H1 (cell line): Measurements from ENCODE around the gene HMGB3. TPM values are rescaled to one million over a fixed set of nuclear protein-coding genes. Genes with fewer than 3 reads are reported as not detected.

Experiments
- CTCF ChIA-PET: fragments of 300-600 bp; sonication (Branson Sonifier 250); formaldehyde crosslinking; loops from one replicate; lab custom pipeline; 2021; ENCODE audit not compliant: partially characterized antibody; lab: Charles Lee
- POLR2A ChIA-PET: fragments of 300-600 bp; sonication (Branson Sonifier 250); formaldehyde crosslinking; loops from one replicate; lab custom pipeline; 2021; ENCODE audit warnings: inconsistent platforms; ENCODE audit not compliant: partially characterized antibody; lab: Charles Lee
- DNase-seq, 2 experiments: peaks; one replicate each; pipeline versions ENCODE4 v3.0.0 to v3.0.0-alpha.2; 2010 to 2022; ENCODE audit warnings: low spot score in 2 of 2, low read depth in 1 of 2, mixed read lengths in 1 of 2
- FAIRE-seq: peaks from 2 replicates; lab custom pipeline; 2011; peaks lifted over from hg19 to GRCh38; lab: Jason Lieb, UNC
- H2AFZ ChIP-seq: 2 replicates; pipeline ENCODE4 v1.8.1; 2012; ENCODE audit warnings: low read length, inconsistent platforms
- H2AK5ac ChIP-seq: 2 replicates; pipeline ENCODE4 v1.6.1; 2013; ENCODE audit warnings: low read depth, low read length
- H2BK120ac ChIP-seq: replicated peaks from 2 replicates; pipeline ENCODE3; 2013; ENCODE audit warnings: low read depth, low read length, inconsistent platforms
- H2BK12ac ChIP-seq: 2 replicates; pipeline ENCODE4 v1.6.1; 2013; ENCODE audit warnings: low read depth, low read length
- H2BK15ac ChIP-seq: 2 replicates; pipeline ENCODE4 v1.6.1; 2013; ENCODE audit warnings: low read length
- H2BK20ac ChIP-seq: 2 replicates; pipeline ENCODE4 v1.6.1; 2013; ENCODE audit warnings: low read length
- H2BK5ac ChIP-seq: 2 replicates; pipeline ENCODE4 v1.6.1; 2013; ENCODE audit warnings: low read depth, low read length
- H3K14ac ChIP-seq: 2 replicates; pipeline ENCODE4 v1.6.1; 2013; ENCODE audit warnings: inconsistent platforms; ENCODE audit not compliant: insufficient read length
- H3K18ac ChIP-seq: 2 replicates; pipeline ENCODE4 v1.6.1; 2013; ENCODE audit warnings: low read length; ENCODE audit errors: extremely low read depth
- H3K23ac ChIP-seq: 2 replicates; pipeline ENCODE4 v1.6.1; 2013; ENCODE audit warnings: inconsistent platforms; ENCODE audit not compliant: insufficient read length
- H3K23me2 ChIP-seq: 2 replicates; pipeline ENCODE4 v1.6.1; 2013; ENCODE audit warnings: low read depth, low read length
- H3K27ac ChIP-seq: 2 replicates; pipeline ENCODE4 v1.6.1; 2011; ENCODE audit warnings: low read depth, low read length, inconsistent platforms
- H3K27me3 ChIP-seq, 4 experiments: replicated peaks in 1 of 4; 1 replicate in 1 of 4; 2 replicates in 3 of 4; pipeline versions ENCODE4 v1.6.1 to v1.8.1; 2011 to 2013; ENCODE audit warnings: low read length in 3 of 4, mild to moderate bottlenecking in 3 of 4, inconsistent platforms in 2 of 4, mixed read lengths in 2 of 4, moderate library complexity in 1 of 4; ENCODE audit not compliant: control insufficient read depth in 3 of 4, insufficient read depth in 3 of 4; ENCODE audit errors: extremely low read depth in 1 of 4
- H3K36me3 ChIP-seq, 4 experiments: 2 replicates each; pipeline versions ENCODE4 v1.6.1 to v1.8.1; 2011 to 2013; ENCODE audit warnings: mild to moderate bottlenecking in 4 of 4, low read length in 3 of 4, moderate library complexity in 2 of 4, control low read depth in 1 of 4, inconsistent platforms in 1 of 4; ENCODE audit not compliant: insufficient read depth in 4 of 4, control insufficient read depth in 2 of 4
- H3K4ac ChIP-seq: replicated peaks from 2 replicates; pipeline ENCODE3; 2013; ENCODE audit warnings: low read length, low read depth, mixed read lengths, inconsistent platforms; ENCODE audit not compliant: insufficient read length
- H3K4me1 ChIP-seq, 4 experiments: replicated peaks in 1 of 4; 1 replicate in 1 of 4; 2 replicates in 3 of 4; pipeline versions ENCODE4 v1.6.1 to v1.8.1; 2011 to 2013; ENCODE audit warnings: low read length in 3 of 4, inconsistent platforms in 2 of 4, mixed read lengths in 1 of 4; ENCODE audit not compliant: insufficient read depth in 4 of 4, control insufficient read depth in 3 of 4
- H3K4me2 ChIP-seq, 2 experiments: 2 replicates each; pipeline versions ENCODE4 v1.6.1 to v1.8.1; 2011 to 2013; ENCODE audit warnings: low read depth in 2 of 2, low read length in 2 of 2, control low read depth in 1 of 2, inconsistent platforms in 1 of 2, mild to moderate bottlenecking in 1 of 2; ENCODE audit not compliant: insufficient read depth in 1 of 2
- H3K4me3 ChIP-seq, 4 experiments: fragments of 200-600, 300-600 bp in 1 of 4; sonication (generic), shearing (Covaris generic), sonication (Bioruptor Twin) in 1 of 4; 2 replicates each; pipeline versions ENCODE4 v1.5.1 to v1.8.1; 2011 to 2016; ENCODE audit warnings: low read length in 4 of 4, low read depth in 3 of 4, control low read depth in 2 of 4, inconsistent platforms in 2 of 4, mild to moderate bottlenecking in 2 of 4, mixed read lengths in 1 of 4, moderate library complexity in 1 of 4; ENCODE audit not compliant: insufficient read depth in 2 of 4; ENCODE audit errors: extremely low read depth in 1 of 4
- H3K56ac ChIP-seq: replicated peaks from 2 replicates; pipeline ENCODE3; 2013; ENCODE audit warnings: low read depth, mild to moderate bottlenecking, mixed read lengths, low read length, inconsistent platforms; ENCODE audit not compliant: insufficient read length
- H3K79me1 ChIP-seq: 2 replicates; pipeline ENCODE4 v1.6.1; 2013; ENCODE audit warnings: low read depth, low read length, control low read depth
- H3K79me2 ChIP-seq, 2 experiments: 2 replicates each; pipeline versions ENCODE4 v1.6.1 to v1.8.1; 2012 to 2013; ENCODE audit warnings: low read length in 2 of 2, mild to moderate bottlenecking in 2 of 2, inconsistent platforms in 1 of 2; ENCODE audit not compliant: insufficient read depth in 2 of 2, control insufficient read depth in 1 of 2
- H3K9ac ChIP-seq, 4 experiments: replicated peaks in 1 of 4; 1 replicate in 1 of 4; 2 replicates in 3 of 4; pipeline versions ENCODE4 v1.6.1 to v1.8.1; 2011 to 2013; ENCODE audit warnings: low read depth in 3 of 4, low read length in 3 of 4, control low read depth in 2 of 4, mild to moderate bottlenecking in 2 of 4, moderate library complexity in 2 of 4, inconsistent platforms in 1 of 4; ENCODE audit errors: extremely low read depth in 1 of 4
- H3K9me3 ChIP-seq, 2 experiments: 2 replicates each; pipeline versions ENCODE4 v1.6.1 to v1.8.1; 2012 to 2013; ENCODE audit warnings: mild to moderate bottlenecking in 2 of 2, moderate library complexity in 2 of 2, control low read depth in 1 of 2, inconsistent platforms in 1 of 2, low read depth in 1 of 2, low read length in 1 of 2, mixed read lengths in 1 of 2; ENCODE audit not compliant: insufficient read depth in 2 of 2
- H4K20me1 ChIP-seq, 2 experiments: replicated peaks in 1 of 2; 2 replicates each; pipeline versions ENCODE3 to v1.8.1; 2011 to 2013; ENCODE audit warnings: inconsistent platforms in 2 of 2, low read length in 2 of 2, mild to moderate bottlenecking in 1 of 2; ENCODE audit not compliant: insufficient read depth in 2 of 2, control insufficient read depth in 1 of 2
- H4K5ac ChIP-seq: 2 replicates; pipeline ENCODE4 v1.6.1; 2013; ENCODE audit warnings: low read length, low read depth, mixed read lengths, inconsistent platforms; ENCODE audit not compliant: insufficient read length
- H4K8ac ChIP-seq: 2 replicates; pipeline ENCODE4 v1.8.0; 2013; ENCODE audit warnings: mild to moderate bottlenecking, moderate library complexity, low read length, inconsistent platforms; ENCODE audit not compliant: insufficient read depth; ENCODE audit errors: extremely low read depth
- H4K91ac ChIP-seq: replicated peaks from 2 replicates; pipeline ENCODE3; 2013; ENCODE audit warnings: low read length, mixed read lengths, inconsistent platforms; ENCODE audit not compliant: insufficient read length
- CBX8 ChIP-seq: fragments of 300-800, 300-1000 bp; sonication (generic); IDR thresholded peaks from 2 replicates; pipeline ENCODE4 v1.7.1; 2016; ENCODE audit warnings: low read depth, low read length, borderline replicate concordance
- JUND ChIP-seq: IDR thresholded peaks from 2 replicates; pipeline ENCODE4 v1.6.1; 2011; ENCODE audit warnings: mild to moderate bottlenecking, improper control_type of control experiment, low read length
- SIN3A ChIP-seq, 2 experiments: IDR thresholded peaks in 1 of 2; conservative IDR thresholded peaks in 1 of 2; 2 replicates each; pipeline ENCODE4 v1.6.1; 2011 to 2012; ENCODE audit warnings: low read length in 2 of 2, improper control_type of control experiment in 1 of 2, low read depth in 1 of 2, mild to moderate bottlenecking in 1 of 2
- TAF1 ChIP-seq: IDR thresholded peaks from 2 replicates; pipeline ENCODE4 v1.6.1; 2011; ENCODE audit warnings: mild to moderate bottlenecking, low read depth, low read length
- WGBS, 2 experiments: shearing (Covaris generic) in 1 of 2; methylation state at CpG; one replicate each; pipeline versions ENCODE4 v1.1.6 to v1.1.7; 2013 to 2015; ENCODE audit warnings: low lambda C conversion rate in 2 of 2, mixed read lengths in 2 of 2, inconsistent platforms in 1 of 2, low coverage in 1 of 2, missing lambda C conversion rate in 1 of 2; ENCODE audit not compliant: insufficient replicate concordance in 2 of 2, insufficient coverage in 1 of 2, insufficient read length in 1 of 2; ENCODE audit errors: extremely low coverage in 1 of 2, missing lambda C conversion rate in 1 of 2; 5-methylcytosine and 5-hydroxymethylcytosine counted together
- polyA plus RNA-seq, 7 experiments: library from polyadenylated mRNA; depleted of rRNA in 3 of 7; stranded (reverse) in 5 of 7; unstranded in 2 of 7; fragments of >200 nt in 5 of 7; fragments of 200-250 nt in 2 of 7; gene quantifications; 1 replicate in 5 of 7; 2 replicates in 1 of 7; 4 replicates in 1 of 7; pipeline versions ENCODE4 v1.2.1 to v1.2.3, GENCODE V29; 2011 to 2013; ENCODE audit warnings: missing spikeins in 2 of 7, mixed read lengths in 2 of 7
- total RNA-seq: library from RNA; stranded (reverse); fragmentation: NEBNext Ultra II Directional; extraction: Animal tissue kit (Norgen Biotek cat#: 25700); gene quantifications from 2 replicates; pipeline ENCODE4 v1.2.1, GENCODE V29; 2021

The HMGB3 gene
- total and polyA plus RNA-seq, 2 of the 8 experiments (the other 6 are each of a cell fraction or from before 2014, with no cell fraction given) = 55.8 to 346 TPM

GRCh38 chrX:150984169-150984824 lies 1.2 kb downstream of the HMGB3 start:
- peaks cover 0 to 21% of the 10 kb centered on the region in 2 experiments; a peak in 3 of 4 replicates for H3K79me2 ChIP-seq
- H3K18ac ChIP-seq = no peak overlapping the region
- no peak overlapping the region for H3K14ac ChIP-seq
- H3K9me3 ChIP-seq = no peaks in the 10 kb centered on the region
- H2BK5ac ChIP-seq = no peak overlapping the region
- H4K91ac ChIP-seq = no peak overlapping the region
- H3K4me1 ChIP-seq = peaks cover 0 to 6% (median 0%) of the 10 kb centered on the region in 4 experiments; a peak in 2 of 7 replicates
- ChIA-PET CTCF (interaction anchor here (0.6 kb wide), 1 partner anchor 344 kb away, joined by 3 read pairs; no protein-coding TSS in a partner anchor), POLR2A (interaction anchor here (0.8 to 4.0 kb wide), 11 partner anchors 10 to 212 kb away, joined by 3 to 51 read pairs (median 4); no protein-coding TSS in a partner anchor)
- H3K4me2 ChIP-seq = peak overlapping the region; percentile 64 to 79
- H2BK120ac ChIP-seq = no peak overlapping the region
- no peaks in the 10 kb centered on the region for H3K79me1 ChIP-seq
- FAIRE-seq = no peak
- H2BK15ac ChIP-seq = no peak overlapping the region
- H3K27me3 ChIP-seq = peaks cover 0 to 2% (median 0%) of the 10 kb centered on the region in 4 experiments; a peak in 1 of 7 replicates
- H3K36me3 ChIP-seq = peaks cover 4 to 29% (median 21%) of the 10 kb centered on the region in 4 experiments; a peak in 6 of 8 replicates
- no peak for DNase-seq
- H4K5ac ChIP-seq = no peak overlapping the region
- H3K56ac ChIP-seq = no peak overlapping the region
- no peak overlapping the region for H2BK12ac ChIP-seq
- no CpG with 5 or more reads among the region's 93 CpGs for WGBS, 2 experiments
- H3K4me3 ChIP-seq = peak overlapping the region; percentile 56 to 87 (median 68)
- peak overlapping the region; percentile 25 to 96 (median 46); a peak in 4 of 7 replicates for H3K9ac ChIP-seq
- no peak overlapping the region for H2BK20ac ChIP-seq
- H4K8ac ChIP-seq = no peak overlapping the region
- H3K23me2 ChIP-seq = peaks cover 6% of the 10 kb centered on the region; the same call in 1 of the 2 replicates
- H3K4ac ChIP-seq = no peak overlapping the region
- no peak overlapping the region for H3K27ac ChIP-seq
- no peak overlapping the region for H3K23ac ChIP-seq
- H2AFZ ChIP-seq = no peak overlapping the region
- H2AK5ac ChIP-seq = no peak overlapping the region
- H4K20me1 ChIP-seq = peaks cover 3 to 10% of the 10 kb centered on the region in 2 experiments
- TF ChIP-seq CBX8 (no peak), JUND (no peak), TAF1 (0 out of 2 replicates have a peak, but pooled peaks have one; percentile 17), SIN3A (conservative IDR thresholded peaks at IDR 0.05 in 1 of 2, IDR thresholded peaks at IDR 0.05 in 1 of 2; ENCODE audit: low read depth in 1 of 2, low read length in 2 of 2) (0 out of 4 replicates have a peak, but pooled peaks of 1 of the 2 experiments have one; percentile 37)
